NB4 (cell line): ENCODE results near the gene OR4S1.
"Not testable (repeated sequence)": the region's sequence is repeated elsewhere in the genome, so short reads cannot be mapped to it uniquely, and the experiment has no call there.

Source experiments
- DNase-seq: peaks from one replicate; pipeline ENCODE4 v3.0.0; 2010; ENCODE audit warnings: low read depth
- H3K4me3 ChIP-seq: one replicate; pipeline ENCODE4 v1.5.1; 2011; ENCODE audit warnings: mild to moderate bottlenecking, low read depth, low read length, moderate library complexity
- CTCF ChIP-seq: IDR thresholded peaks from one replicate; pipeline ENCODE4 v1.5.1; 2012; ENCODE audit warnings: low read depth, low read length
- MAX ChIP-seq: IDR thresholded peaks from 2 replicates; pipeline ENCODE4 v1.6.1; 2011; ENCODE audit warnings: low read depth, low read length
- MYC ChIP-seq: IDR thresholded peaks from 2 replicates; pipeline ENCODE4 v1.6.1; 2011; ENCODE audit warnings: low read depth, low read length
- POLR2A ChIP-seq: IDR thresholded peaks from 2 replicates; pipeline ENCODE4 v1.6.1; 2011; ENCODE audit warnings: mild to moderate bottlenecking; ENCODE audit not compliant: insufficient read length; ENCODE audit errors: extremely low read depth

The OR4S1 gene

DNA sequence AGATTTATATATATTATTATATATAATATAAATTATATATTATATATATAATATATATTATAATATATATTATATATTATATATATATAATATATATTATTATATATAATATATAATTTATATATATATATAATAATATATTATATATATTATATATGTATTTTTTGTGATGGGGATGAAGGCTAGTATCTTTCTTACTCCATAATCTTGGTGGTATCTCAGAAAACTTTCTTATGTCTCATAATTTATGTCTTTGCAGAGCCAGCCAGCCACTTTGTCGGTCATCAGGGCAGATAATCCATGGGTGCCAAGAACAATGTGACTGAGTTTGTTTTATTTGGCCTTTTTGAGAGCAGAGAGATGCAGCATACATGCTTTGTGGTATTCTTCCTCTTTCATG, at the start of gene OR4S1:
Gene OR4S1 (plus strand): TSS at position 301 of the 400 bp plus-strand sequence. CDS start 0 bp downstream, at position 301.
- DNase-seq, result no peak
- H3K4me3 ChIP-seq, result no peak within 1 kb of the TSS
- TF ChIP-seq POLR2A (no peak), MAX (no peak), MYC (no peak)

- TF ChIP-seq MAX (no peak), CTCF (no peak), MYC (no peak), POLR2A (no peak)
- no peak overlapping the region for H3K4me3 ChIP-seq
- no peak for DNase-seq
Observed at GRCh38 chr11:48261600-48261999, 44.4 kb upstream of the OR4S1 start.

GRCh38 chr11:48263423-48263911, 42.6 kb upstream of the OR4S1 start, which contains the start of gene OR4X1:
Gene OR4X1 (plus strand): TSS chr11:48263861. CDS start chr11:48263861, 0 bp downstream.
- TF ChIP-seq MAX, result no peak
- TF ChIP-seq MYC, result no peak
- TF ChIP-seq POLR2A, result no peak
- TF ChIP-seq CTCF, result no peak
- no peak within 1 kb of the TSS for H3K4me3 ChIP-seq
- no peak for DNase-seq

DNA sequence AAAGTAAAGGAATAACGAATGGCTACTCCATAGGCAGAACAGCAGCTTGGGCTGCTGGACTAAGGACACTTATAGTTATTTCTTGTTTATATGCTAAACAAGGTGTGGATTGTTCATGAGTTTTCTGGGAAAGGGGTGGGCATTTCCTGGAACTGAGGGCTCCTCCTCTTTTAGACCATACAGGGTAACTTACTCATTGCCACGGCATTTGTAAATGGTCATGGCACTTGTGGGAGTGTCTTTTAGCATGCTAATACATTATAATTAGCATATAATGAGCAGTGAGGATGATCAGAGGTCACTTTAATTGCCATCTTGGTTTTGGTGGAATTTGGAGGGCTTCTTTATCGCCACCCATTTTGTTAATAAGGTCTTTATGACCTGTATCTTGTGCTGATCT, 35.4 kb upstream of the OR4S1 start:
- no peak for TF ChIP-seq POLR2A
- no peak for TF ChIP-seq CTCF
- no peak for TF ChIP-seq MAX
- no peak overlapping the region for H3K4me3 ChIP-seq
- no peak for DNase-seq

GRCh38 chr11:48272606-48273005, 33.4 kb upstream of the OR4S1 start:
- DNase-seq, result no peak
- H3K4me3 ChIP-seq, result no peak overlapping the region
- TF ChIP-seq CTCF (no peak), MYC (no peak), POLR2A (no peak), MAX (no peak)

DNA sequence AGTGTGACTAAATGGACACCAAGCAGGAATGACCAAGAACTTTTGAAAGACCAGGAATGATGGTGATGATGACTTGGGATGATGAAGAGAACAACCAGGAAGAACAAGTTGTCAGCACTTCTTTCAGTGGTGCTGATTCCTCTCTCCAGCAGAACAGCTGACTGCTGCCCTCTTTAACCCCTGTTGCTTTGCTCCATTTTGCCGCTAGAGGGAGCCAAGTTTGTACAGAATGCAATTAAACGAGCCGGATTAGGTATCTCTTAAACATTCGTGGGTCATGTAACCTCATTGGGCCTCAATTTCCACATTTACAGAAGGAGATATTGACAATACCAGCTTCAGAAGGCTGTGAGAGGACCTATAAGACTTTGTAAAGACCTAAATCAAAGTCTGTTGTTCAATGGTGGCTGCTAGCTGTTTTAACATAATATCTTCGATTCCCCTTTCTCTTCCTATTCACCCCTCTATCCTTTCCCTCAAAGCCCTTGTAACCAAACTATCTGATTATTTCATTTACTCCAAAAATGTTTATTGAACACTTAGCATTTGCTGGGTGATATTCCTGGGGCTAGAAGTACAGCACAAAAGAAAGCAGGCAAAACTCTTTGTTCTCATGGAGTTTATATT, 1.9 kb downstream of the OR4S1 start:
- no peak overlapping the region for H3K4me3 ChIP-seq
- no peak for TF ChIP-seq MYC
- peak; percentile 97 for TF ChIP-seq CTCF
- no peak for TF ChIP-seq MAX
- peak; percentile 66 for DNase-seq

GRCh38 chr11:48313590-48313989, 7.6 kb downstream of the OR4S1 start:
- not testable (repeated sequence) for H3K4me3 ChIP-seq, DNase-seq

- not testable (repeated sequence) for H3K4me3 ChIP-seq, DNase-seq
Observed at GRCh38 chr11:48319813-48320212, 13.8 kb downstream of the OR4S1 start.

DNA sequence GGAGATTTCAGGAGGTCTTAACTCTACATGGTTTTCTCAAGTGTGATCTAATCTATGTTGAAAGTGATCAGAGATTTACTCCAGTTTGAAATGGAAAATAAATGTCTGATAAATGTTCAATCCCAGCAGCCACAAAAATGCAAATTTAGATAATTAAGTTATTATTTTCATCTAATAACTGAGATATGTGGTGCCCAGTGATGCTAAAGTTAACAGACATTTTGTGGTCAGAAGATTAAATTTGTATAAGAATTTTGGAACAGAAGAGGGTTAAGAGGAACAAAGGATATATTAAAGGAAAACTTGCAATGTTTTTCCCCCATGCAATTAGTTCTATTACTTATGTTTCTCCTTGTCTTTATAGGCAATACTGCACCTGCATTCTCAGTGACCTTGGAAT, 18.6 kb downstream of the OR4S1 start, which contains the start of gene OR4C3:
Gene OR4C3 (plus strand): TSS at position 301 of the 400 bp plus-strand sequence. CDS start 102 bp downstream, outside the sequence.
- DNase-seq, H3K4me3 ChIP-seq: not testable (repeated sequence)
